Breast epithelium (tissue), 4 donors: ENCODE measurements around the gene KPNA1. TPM values are rescaled to one million over a fixed set of nuclear protein-coding genes. Genes with fewer than 3 reads are reported as not detected.
"Not testable (repeated sequence)": the region's sequence is repeated elsewhere in the genome, so short reads cannot be mapped to it uniquely, and the experiment has no call there.

Experiments used
- DNase-seq, 2 donors: peaks; one replicate each; pipeline ENCODE4 v3.0.0-alpha.2; 2019; ENCODE audit warnings: low spot score in 2 of 2
- H3K27ac ChIP-seq, 2 donors: fragments of 200-600 bp; sonication (generic) in 1 of 2; one replicate each; pipeline ENCODE4 v1.5.1; 2016 to 2019; ENCODE audit warnings: mild to moderate bottlenecking in 1 of 2
- H3K27me3 ChIP-seq, 2 donors: fragments of 200-600 bp; sonication (generic) in 1 of 2; one replicate each; pipeline versions ENCODE4 v1.5.1 to v1.6.0; 2017 to 2019; ENCODE audit warnings: control low read depth in 1 of 2, mild to moderate bottlenecking in 1 of 2
- H3K36me3 ChIP-seq: fragments of 200-600 bp; one replicate; pipeline ENCODE4 v1.5.1; 2019
- H3K4me1 ChIP-seq, 2 donors: fragments of 200-600 bp; sonication (generic); one replicate each; pipeline ENCODE4 v1.5.1; 2016 to 2019; ENCODE audit warnings: control low read depth in 1 of 2
- H3K4me3 ChIP-seq, 3 donors: fragments of 200-600 bp; sonication (generic); 1 replicate in 2 of 3; 2 replicates in 1 of 3; pipeline ENCODE4 v1.5.1; 2016 to 2019; ENCODE audit warnings: mild to moderate bottlenecking in 3 of 3, moderate library complexity in 2 of 3
- H3K9me3 ChIP-seq, 2 donors: fragments of 200-600 bp; sonication (generic) in 1 of 2; one replicate each; pipeline ENCODE4 v1.5.1; 2016 to 2019; ENCODE audit warnings: control low read depth in 1 of 2
- POLR2A ChIP-seq: fragments of 450-650 bp; IDR thresholded peaks from one replicate; pipeline ENCODE4 v1.6.1; 2016; ENCODE audit warnings: antibody characterized with exemption, mild to moderate bottlenecking, moderate library complexity
- POLR2AphosphoS5 ChIP-seq, 3 donors: sonication (generic); formaldehyde crosslinking; IDR thresholded peaks; one replicate each; pipeline ENCODE4 v1.6.1; 2017; ENCODE audit warnings: antibody characterized with exemption in 3 of 3
- intact Hi-C: fragments of 100-400 bp; cut with DNase I; formaldehyde crosslinking; loops from one replicate; pipeline ENCODE4 v1.15.1; 2023; ENCODE audit warnings: low total_unique reads
- total RNA-seq, 3 donors: library from RNA; depleted of rRNA; stranded (reverse); fragments of >200 nt; gene quantifications; one replicate each; pipeline ENCODE4 v1.1.0, GENCODE V29; 2016
- TF ChIP-seq, protein P1 (sequence below), 3 donors: fragments of 450-650 bp; IDR thresholded peaks; one replicate each; pipeline ENCODE4 v1.5.1; 2016 to 2017; ENCODE audit warnings: antibody characterized with exemption in 3 of 3, mild to moderate bottlenecking in 3 of 3, moderate library complexity in 3 of 3

KPNA1 gene
- total RNA-seq, 3 donors from 2014 or later, result 40.3 to 51.7 (median 42.4) TPM

DNA sequence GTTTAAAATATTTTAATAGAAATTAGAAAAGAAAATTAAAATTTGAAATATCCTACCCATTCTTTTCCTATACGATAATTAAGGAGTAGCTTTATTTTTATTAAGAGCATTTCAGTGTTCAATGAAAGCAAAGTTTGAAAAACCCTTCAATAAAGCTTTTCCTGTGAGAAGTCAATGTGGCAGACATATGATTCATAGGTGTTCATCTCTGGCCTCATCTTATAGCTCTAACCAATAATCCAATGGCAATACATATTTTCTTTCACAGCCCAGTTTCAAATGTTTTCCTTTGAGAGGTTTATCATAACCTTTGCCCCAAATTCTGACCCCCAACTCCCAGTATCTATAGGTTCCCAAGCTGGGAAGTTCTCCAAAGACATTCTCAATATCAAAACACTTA lies 8.3 kb downstream of the KPNA1 start:
- no peaks in the 10 kb centered on the region for H3K9me3 ChIP-seq
- no peak for DNase-seq
- H3K27ac ChIP-seq, result no peak overlapping the region
- H3K4me3 ChIP-seq, result no peak overlapping the region
- no peaks in the 10 kb centered on the region for H3K27me3 ChIP-seq
- intact Hi-C loops, result no loop called here
- no peaks in the 10 kb centered on the region for H3K4me1 ChIP-seq
- TF ChIP-seq, protein P1, sequence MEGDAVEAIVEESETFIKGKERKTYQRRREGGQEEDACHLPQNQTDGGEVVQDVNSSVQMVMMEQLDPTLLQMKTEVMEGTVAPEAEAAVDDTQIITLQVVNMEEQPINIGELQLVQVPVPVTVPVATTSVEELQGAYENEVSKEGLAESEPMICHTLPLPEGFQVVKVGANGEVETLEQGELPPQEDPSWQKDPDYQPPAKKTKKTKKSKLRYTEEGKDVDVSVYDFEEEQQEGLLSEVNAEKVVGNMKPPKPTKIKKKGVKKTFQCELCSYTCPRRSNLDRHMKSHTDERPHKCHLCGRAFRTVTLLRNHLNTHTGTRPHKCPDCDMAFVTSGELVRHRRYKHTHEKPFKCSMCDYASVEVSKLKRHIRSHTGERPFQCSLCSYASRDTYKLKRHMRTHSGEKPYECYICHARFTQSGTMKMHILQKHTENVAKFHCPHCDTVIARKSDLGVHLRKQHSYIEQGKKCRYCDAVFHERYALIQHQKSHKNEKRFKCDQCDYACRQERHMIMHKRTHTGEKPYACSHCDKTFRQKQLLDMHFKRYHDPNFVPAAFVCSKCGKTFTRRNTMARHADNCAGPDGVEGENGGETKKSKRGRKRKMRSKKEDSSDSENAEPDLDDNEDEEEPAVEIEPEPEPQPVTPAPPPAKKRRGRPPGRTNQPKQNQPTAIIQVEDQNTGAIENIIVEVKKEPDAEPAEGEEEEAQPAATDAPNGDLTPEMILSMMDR (IDR thresholded peaks at IDR 0.05), result no peak
- no peaks in the 10 kb centered on the region for H3K36me3 ChIP-seq

DNA sequence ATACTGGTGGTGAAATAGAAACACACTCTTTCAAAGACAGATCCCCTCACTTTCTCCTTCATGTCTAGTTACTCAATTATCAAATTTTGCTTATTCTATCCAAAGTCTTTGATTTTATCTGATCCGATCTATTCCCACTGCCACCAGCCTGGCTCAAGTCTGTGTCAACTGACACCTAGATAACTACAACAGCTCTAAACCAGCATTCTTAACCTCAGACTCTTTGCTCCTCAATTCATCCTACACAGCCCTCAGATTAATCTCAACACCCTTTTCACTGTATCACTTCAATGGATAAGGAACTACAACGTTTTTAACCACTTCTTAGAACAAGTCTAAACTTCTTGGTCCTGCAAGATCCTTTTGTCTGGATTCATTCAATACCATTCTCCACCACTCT lies 9.1 kb downstream of the KPNA1 start:
- TF ChIP-seq POLR2AphosphoS5 (IDR thresholded peaks at IDR 0.05) (no peak), POLR2A (no peak)
- TF ChIP-seq, protein P1 (IDR thresholded peaks at IDR 0.05), result no peak
- intact Hi-C loops, result no loop called here
- no peaks in the 10 kb centered on the region for H3K9me3 ChIP-seq
- no peaks in the 10 kb centered on the region for H3K36me3 ChIP-seq
- H3K27ac ChIP-seq, result no peak overlapping the region
- no peaks in the 10 kb centered on the region for H3K27me3 ChIP-seq
- DNase-seq, result no peak
- H3K4me1 ChIP-seq, result no peaks in the 10 kb centered on the region
- no peak overlapping the region for H3K4me3 ChIP-seq

DNA sequence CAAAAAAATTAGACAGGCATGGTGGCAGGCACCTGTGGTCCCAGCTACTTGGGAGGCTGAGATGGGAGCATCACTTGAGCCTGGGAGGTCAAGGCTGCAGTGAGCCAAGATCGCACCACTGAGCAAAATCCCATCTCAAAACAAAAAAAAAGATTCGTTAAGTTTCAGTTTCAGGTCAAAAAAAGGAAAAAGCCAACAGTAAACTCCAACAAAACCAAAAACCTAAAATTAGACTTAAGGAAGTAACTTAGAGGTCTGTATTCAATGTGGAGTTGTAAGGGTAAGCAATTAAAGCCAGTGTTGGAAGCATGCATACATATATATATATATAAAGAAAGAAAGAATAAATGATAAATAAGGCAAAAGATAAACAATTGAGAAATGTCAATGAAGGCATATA lies 11.8 kb downstream of the KPNA1 start:
- no peak for DNase-seq
- no peak overlapping the region for H3K4me3 ChIP-seq
- H3K27me3 ChIP-seq, result no peaks in the 10 kb centered on the region
- no peaks in the 10 kb centered on the region for H3K9me3 ChIP-seq
- H3K4me1 ChIP-seq, result no peaks in the 10 kb centered on the region
- intact Hi-C loops, result no loop called here
- H3K27ac ChIP-seq, result no peak overlapping the region
- TF ChIP-seq POLR2AphosphoS5 (IDR thresholded peaks at IDR 0.05), result no peak
- TF ChIP-seq, protein P1 (IDR thresholded peaks at IDR 0.05), result no peak
- no peak for TF ChIP-seq POLR2A
- H3K36me3 ChIP-seq, result no peaks in the 10 kb centered on the region

DNA sequence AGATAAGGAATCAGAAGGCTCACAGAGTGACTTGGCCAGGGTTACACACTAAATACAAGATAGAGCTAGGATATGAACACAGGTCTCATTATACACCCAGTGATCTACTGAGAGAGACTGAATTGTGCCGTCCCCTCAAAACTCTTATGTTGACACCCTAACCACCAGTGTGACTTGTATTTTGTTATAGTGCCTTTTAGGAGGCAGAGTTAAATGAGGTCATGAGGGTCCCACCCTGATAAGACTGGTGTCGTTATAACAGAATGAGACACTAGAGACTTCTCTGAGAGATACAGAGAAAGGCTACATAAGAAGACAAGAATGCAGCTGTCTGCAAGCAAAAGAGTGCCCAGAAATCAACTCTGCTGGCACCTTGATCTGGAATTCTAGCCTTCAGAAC lies 12.6 kb downstream of the KPNA1 start:
- intact Hi-C loops, result no loop called here
- no peak overlapping the region for H3K27ac ChIP-seq
- DNase-seq, result no peak
- no peak overlapping the region for H3K4me3 ChIP-seq
- no peaks in the 10 kb centered on the region for H3K27me3 ChIP-seq
- no peak for TF ChIP-seq POLR2AphosphoS5 (IDR thresholded peaks at IDR 0.05)
- no peak for TF ChIP-seq POLR2A
- TF ChIP-seq, protein P1 (IDR thresholded peaks at IDR 0.05), result no peak
- H3K36me3 ChIP-seq, result no peaks in the 10 kb centered on the region
- H3K4me1 ChIP-seq, result no peaks in the 10 kb centered on the region
- no peaks in the 10 kb centered on the region for H3K9me3 ChIP-seq

DNA sequence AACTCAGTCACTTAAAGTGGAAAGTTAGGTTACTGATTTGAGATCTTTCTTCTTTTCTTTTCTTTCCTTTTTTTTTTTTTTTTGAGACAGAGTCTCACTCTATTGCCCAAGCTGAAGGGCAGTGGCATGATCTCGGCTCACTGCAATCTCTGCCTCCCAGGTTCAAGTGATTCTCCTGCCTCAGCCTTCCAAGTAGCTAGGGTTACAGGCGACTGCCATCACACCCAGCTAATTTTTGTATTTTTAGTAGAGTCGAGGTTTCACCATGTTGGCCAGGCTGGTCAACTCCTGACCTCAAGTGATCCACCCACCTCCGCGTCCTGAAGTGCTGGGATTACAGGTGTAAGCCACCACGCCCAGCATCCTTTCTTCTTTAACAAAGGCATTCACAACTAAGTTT lies 13.8 kb downstream of the KPNA1 start:
- H3K4me1 ChIP-seq, H3K4me3 ChIP-seq, H3K27ac ChIP-seq, H3K36me3 ChIP-seq, DNase-seq, H3K9me3 ChIP-seq, intact Hi-C loops, H3K27me3 ChIP-seq: not testable (repeated sequence)

DNA sequence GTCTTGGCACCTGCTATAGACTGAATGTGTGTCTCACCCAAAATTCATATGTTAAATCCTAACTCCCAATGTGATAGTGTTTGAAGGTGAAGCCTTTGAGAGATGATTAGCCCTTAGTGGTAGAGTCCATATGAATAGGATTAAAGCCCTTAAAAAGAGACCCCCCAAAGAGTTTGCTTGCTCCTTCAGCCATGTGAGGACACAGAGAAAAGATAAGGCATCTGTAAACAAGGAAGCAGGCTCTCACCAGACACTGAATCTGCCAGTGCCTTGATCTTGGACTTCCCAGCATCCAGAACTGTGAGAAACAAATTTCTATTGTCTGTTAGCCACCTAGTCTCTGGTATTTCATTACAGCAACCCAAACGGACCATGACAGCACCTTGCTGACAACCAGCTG lies 16.6 kb downstream of the KPNA1 start:
- DNase-seq, result no peak
- Histone ChIP-seq H3K4me3 (no peak overlapping the region), H3K36me3 (no peaks in the 10 kb centered on the region), H3K27me3 (no peaks in the 10 kb centered on the region), H3K4me1 (no peaks in the 10 kb centered on the region), H3K9me3 (no peaks in the 10 kb centered on the region), H3K27ac (no peak overlapping the region)
- intact Hi-C loops, result no loop called here
- TF ChIP-seq, protein P1 (IDR thresholded peaks at IDR 0.05), result no peak
- TF ChIP-seq POLR2AphosphoS5 (IDR thresholded peaks at IDR 0.05) (no peak), POLR2A (no peak)
